HepG2 (cell line): Measurements from ENCODE around the gene ACSF3. TPM values are rescaled to one million over a fixed set of nuclear protein-coding genes. Genes with fewer than 3 reads are reported as not detected.

ENCODE experiments used
- CBFB ChIP-seq: sonication (generic); formaldehyde crosslinking; IDR thresholded peaks from 2 replicates; pipeline ENCODE4 v1.4.0; 2020; ENCODE audit warnings: missing genetic modification reagents
- CENPT ChIP-seq: sonication (generic); formaldehyde crosslinking; IDR thresholded peaks from 2 replicates; pipeline ENCODE4 v1.8.0; 2022; ENCODE audit warnings: low read depth, mild to moderate bottlenecking, moderate library complexity, missing genetic modification reagents
- HMGA1 ChIP-seq: sonication (generic); formaldehyde crosslinking; conservative IDR thresholded peaks from 2 replicates; pipeline ENCODE4 v1.4.0; 2020; ENCODE audit warnings: missing genetic modification reagents
- MAFF ChIP-seq: IDR thresholded peaks from 2 replicates; pipeline ENCODE4 v1.6.1; 2011; ENCODE audit warnings: low read depth, low read length, improper control_type of control experiment
- MAFK ChIP-seq, 2 experiments: IDR thresholded peaks in 1 of 2; conservative IDR thresholded peaks in 1 of 2; 2 replicates each; pipeline ENCODE4 v1.6.1; 2011; ENCODE audit warnings: improper control_type of control experiment in 2 of 2, low read length in 2 of 2
- SAP130 ChIP-seq: IDR thresholded peaks from 2 replicates; pipeline ENCODE4 v1.6.1; 2016; ENCODE audit warnings: low read depth
- TP53 ChIP-seq: sonication (generic); formaldehyde crosslinking; conservative IDR thresholded peaks from 2 replicates; pipeline ENCODE4 v1.4.0; 2020; ENCODE audit warnings: missing genetic modification reagents
- XRCC5 ChIP-seq: fragments of 200-400 bp; formaldehyde crosslinking; optimal IDR thresholded peaks from 2 replicates; pipeline ENCODE3; 2017; ENCODE audit warnings: mild to moderate bottlenecking, low read length
- YEATS2 ChIP-seq: sonication (generic); formaldehyde crosslinking; IDR thresholded peaks from 2 replicates; pipeline ENCODE4 v1.4.0; 2020; ENCODE audit warnings: missing genetic modification reagents, borderline replicate concordance
- ZNF136 ChIP-seq: sonication (generic); formaldehyde crosslinking; IDR thresholded peaks from 2 replicates; pipeline ENCODE4 v1.8.1; 2022; ENCODE audit warnings: low read depth, mild to moderate bottlenecking, moderate library complexity, missing genetic modification reagents
- ZNF274 ChIP-seq: sonication (generic); formaldehyde crosslinking; IDR thresholded peaks from 2 replicates; pipeline ENCODE4 v1.5.1; 2020; ENCODE audit warnings: mild to moderate bottlenecking, missing genetic modification reagents
- ZNF292 ChIP-seq: sonication (generic); formaldehyde crosslinking; IDR thresholded peaks from 2 replicates; pipeline ENCODE4 v1.8.1; 2022; ENCODE audit warnings: mild to moderate bottlenecking, low read depth, missing genetic modification reagents, borderline replicate concordance
- ZNF563 ChIP-seq: sonication (generic); formaldehyde crosslinking; IDR thresholded peaks from 2 replicates; pipeline ENCODE4 v1.8.0; 2022; ENCODE audit warnings: mild to moderate bottlenecking, moderate library complexity, missing genetic modification reagents
- ZSCAN29 ChIP-seq: sonication (generic); formaldehyde crosslinking; conservative IDR thresholded peaks from 2 replicates; pipeline ENCODE4 v1.4.0; 2020; ENCODE audit warnings: mild to moderate bottlenecking, missing genetic modification reagents
- polyA plus RNA-seq, 8 experiments: library from polyadenylated mRNA; depleted of rRNA in 3 of 8; stranded (reverse) in 7 of 8; unstranded in 1 of 8; fragments of >200 nt; fragmentation: Illumina TruSeq in 4 of 8; extraction: Trizol in 4 of 8; gene quantifications; 2 replicates each; pipeline versions ENCODE4 v1.2.1 to v1.2.3, GENCODE V29; 2011 to 2016; ENCODE audit warnings: low read depth in 4 of 8, missing spikeins in 1 of 8, mixed read lengths in 1 of 8; ENCODE audit not compliant: insufficient read depth in 1 of 8
- total RNA-seq, 5 experiments: library from RNA; depleted of rRNA; stranded (reverse); fragments of >200 nt; fragmentation: Illumina TruSeq; extraction: Trizol; gene quantifications; 2 replicates each; pipeline ENCODE4 v1.2.3, GENCODE V29; 2016; ENCODE audit warnings: low read depth in 1 of 5
- TF ChIP-seq, protein P1 (sequence below): IDR thresholded peaks from 2 replicates; pipeline ENCODE4 v1.6.1; 2018; ENCODE audit warnings: missing genetic modification reagents, mild to moderate bottlenecking, missing compliant biosample characterization
- TF ChIP-seq, protein P2 (sequence below): sonication (generic); formaldehyde crosslinking; IDR thresholded peaks from 2 replicates; pipeline ENCODE4 v1.5.0; 2020; ENCODE audit warnings: mild to moderate bottlenecking, missing genetic modification reagents, borderline replicate concordance
- TF ChIP-seq, protein P3 (sequence below): IDR thresholded peaks from 2 replicates; pipeline ENCODE4 v1.6.1; 2016; ENCODE audit warnings: mild to moderate bottlenecking, missing biosample characterization, missing genetic modification reagents
- TF ChIP-seq, protein P4 (sequence below): sonication (generic); formaldehyde crosslinking; IDR thresholded peaks from 2 replicates; pipeline ENCODE4 v1.4.0; 2020; ENCODE audit warnings: mild to moderate bottlenecking, missing genetic modification reagents

ACSF3 gene
- total and polyA plus RNA-seq, 2 of the 13 experiments (the other 11 are each of a cell fraction or from before 2014, with no cell fraction given) = 14.9 to 30.6 TPM

DNA sequence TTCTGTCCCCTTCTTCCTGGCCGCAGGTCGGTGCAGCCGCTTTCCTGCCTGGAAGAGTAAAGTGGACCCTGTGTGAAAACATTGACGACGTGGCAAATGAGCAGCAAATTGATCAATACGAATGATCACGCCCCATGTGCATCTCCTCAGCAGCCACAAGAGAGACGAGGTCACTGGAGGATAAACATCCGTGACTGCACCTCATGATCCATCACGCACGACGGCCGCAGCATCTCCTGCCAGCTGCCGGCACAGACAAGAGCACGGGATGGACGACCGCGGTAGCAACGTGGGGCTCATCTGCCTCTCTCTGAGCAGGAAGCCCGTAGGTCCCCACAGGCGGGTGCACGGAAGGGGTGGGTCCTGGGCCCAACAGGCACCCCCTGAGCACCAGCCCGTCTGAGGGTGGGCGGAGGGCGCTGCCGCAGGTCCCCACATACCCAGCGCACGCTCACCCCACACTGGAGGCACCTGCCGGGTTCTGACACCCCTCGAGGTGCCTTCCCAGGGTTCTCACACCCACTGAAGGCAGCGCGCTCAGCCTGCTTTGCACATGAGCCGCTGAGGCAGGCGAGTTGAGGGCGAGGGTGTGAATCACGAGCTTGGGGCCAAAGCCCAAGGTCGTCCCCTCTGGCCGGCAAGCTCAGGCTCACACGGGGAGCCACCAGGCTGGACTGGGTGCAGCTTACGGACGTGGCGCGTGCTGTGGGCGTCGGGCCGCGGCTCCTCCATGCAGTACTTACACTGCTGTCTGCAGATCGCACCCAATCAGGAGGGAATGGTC, 65.6 kb downstream of the ACSF3 start (continued):
- TF ChIP-seq ZNF292 (CRISPR knock-in tag) (no peak), ZSCAN29 (CRISPR knock-in tag) (no peak), CENPT (CRISPR knock-in tag) (peak; percentile 96), YEATS2 (CRISPR knock-in tag) (no peak), ZNF274 (peak; percentile 98), ZNF136 (CRISPR knock-in tag) (peak; percentile 86; the same call in 1 of the 2 replicates), MAFF (no peak), XRCC5 (no peak), ZNF563 (CRISPR knock-in tag) (peak; percentile 99; the same call in 1 of the 2 replicates), CBFB (CRISPR knock-in tag) (peak; percentile 59; the same call in 1 of the 2 replicates), TP53 (CRISPR knock-in tag) (no peak), SAP130 (peak; percentile 69), MAFK (conservative IDR thresholded peaks at IDR 0.05 in 1 of 2, IDR thresholded peaks at IDR 0.05 in 1 of 2; ENCODE audit: low read length in 2 of 2) (no peak), HMGA1 (no peak)
- TF ChIP-seq, protein P1, sequence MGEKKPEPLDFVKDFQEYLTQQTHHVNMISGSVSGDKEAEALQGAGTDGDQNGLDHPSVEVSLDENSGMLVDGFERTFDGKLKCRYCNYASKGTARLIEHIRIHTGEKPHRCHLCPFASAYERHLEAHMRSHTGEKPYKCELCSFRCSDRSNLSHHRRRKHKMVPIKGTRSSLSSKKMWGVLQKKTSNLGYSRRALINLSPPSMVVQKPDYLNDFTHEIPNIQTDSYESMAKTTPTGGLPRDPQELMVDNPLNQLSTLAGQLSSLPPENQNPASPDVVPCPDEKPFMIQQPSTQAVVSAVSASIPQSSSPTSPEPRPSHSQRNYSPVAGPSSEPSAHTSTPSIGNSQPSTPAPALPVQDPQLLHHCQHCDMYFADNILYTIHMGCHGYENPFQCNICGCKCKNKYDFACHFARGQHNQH = peak; percentile 86
- TF ChIP-seq, protein P2, sequence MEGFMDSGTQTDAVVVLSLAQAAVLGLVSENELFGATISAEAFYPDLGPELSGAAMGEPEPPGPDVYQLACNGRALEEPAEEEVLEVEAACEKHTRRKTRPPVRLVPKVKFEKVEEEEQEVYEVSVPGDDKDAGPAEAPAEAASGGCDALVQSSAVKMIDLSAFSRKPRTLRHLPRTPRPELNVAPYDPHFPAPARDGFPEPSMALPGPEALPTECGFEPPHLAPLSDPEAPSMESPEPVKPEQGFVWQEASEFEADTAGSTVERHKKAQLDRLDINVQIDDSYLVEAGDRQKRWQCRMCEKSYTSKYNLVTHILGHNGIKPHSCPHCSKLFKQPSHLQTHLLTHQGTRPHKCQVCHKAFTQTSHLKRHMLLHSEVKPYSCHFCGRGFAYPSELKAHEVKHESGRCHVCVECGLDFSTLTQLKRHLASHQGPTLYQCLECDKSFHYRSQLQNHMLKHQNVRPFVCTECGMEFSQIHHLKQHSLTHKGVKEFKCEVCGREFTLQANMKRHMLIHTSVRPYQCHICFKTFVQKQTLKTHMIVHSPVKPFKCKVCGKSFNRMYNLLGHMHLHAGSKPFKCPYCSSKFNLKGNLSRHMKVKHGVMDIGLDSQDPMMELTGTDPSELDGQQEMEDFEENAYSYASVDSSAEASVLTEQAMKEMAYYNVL (CRISPR knock-in tag) = peak; percentile 39; the same call in 1 of the 2 replicates
- TF ChIP-seq, protein P3, sequence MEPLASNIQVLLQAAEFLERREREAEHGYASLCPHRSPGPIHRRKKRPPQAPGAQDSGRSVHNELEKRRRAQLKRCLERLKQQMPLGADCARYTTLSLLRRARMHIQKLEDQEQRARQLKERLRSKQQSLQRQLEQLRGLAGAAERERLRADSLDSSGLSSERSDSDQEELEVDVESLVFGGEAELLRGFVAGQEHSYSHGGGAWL (CRISPR knock-in tag) = peak; percentile 91
- TF ChIP-seq, protein P4, sequence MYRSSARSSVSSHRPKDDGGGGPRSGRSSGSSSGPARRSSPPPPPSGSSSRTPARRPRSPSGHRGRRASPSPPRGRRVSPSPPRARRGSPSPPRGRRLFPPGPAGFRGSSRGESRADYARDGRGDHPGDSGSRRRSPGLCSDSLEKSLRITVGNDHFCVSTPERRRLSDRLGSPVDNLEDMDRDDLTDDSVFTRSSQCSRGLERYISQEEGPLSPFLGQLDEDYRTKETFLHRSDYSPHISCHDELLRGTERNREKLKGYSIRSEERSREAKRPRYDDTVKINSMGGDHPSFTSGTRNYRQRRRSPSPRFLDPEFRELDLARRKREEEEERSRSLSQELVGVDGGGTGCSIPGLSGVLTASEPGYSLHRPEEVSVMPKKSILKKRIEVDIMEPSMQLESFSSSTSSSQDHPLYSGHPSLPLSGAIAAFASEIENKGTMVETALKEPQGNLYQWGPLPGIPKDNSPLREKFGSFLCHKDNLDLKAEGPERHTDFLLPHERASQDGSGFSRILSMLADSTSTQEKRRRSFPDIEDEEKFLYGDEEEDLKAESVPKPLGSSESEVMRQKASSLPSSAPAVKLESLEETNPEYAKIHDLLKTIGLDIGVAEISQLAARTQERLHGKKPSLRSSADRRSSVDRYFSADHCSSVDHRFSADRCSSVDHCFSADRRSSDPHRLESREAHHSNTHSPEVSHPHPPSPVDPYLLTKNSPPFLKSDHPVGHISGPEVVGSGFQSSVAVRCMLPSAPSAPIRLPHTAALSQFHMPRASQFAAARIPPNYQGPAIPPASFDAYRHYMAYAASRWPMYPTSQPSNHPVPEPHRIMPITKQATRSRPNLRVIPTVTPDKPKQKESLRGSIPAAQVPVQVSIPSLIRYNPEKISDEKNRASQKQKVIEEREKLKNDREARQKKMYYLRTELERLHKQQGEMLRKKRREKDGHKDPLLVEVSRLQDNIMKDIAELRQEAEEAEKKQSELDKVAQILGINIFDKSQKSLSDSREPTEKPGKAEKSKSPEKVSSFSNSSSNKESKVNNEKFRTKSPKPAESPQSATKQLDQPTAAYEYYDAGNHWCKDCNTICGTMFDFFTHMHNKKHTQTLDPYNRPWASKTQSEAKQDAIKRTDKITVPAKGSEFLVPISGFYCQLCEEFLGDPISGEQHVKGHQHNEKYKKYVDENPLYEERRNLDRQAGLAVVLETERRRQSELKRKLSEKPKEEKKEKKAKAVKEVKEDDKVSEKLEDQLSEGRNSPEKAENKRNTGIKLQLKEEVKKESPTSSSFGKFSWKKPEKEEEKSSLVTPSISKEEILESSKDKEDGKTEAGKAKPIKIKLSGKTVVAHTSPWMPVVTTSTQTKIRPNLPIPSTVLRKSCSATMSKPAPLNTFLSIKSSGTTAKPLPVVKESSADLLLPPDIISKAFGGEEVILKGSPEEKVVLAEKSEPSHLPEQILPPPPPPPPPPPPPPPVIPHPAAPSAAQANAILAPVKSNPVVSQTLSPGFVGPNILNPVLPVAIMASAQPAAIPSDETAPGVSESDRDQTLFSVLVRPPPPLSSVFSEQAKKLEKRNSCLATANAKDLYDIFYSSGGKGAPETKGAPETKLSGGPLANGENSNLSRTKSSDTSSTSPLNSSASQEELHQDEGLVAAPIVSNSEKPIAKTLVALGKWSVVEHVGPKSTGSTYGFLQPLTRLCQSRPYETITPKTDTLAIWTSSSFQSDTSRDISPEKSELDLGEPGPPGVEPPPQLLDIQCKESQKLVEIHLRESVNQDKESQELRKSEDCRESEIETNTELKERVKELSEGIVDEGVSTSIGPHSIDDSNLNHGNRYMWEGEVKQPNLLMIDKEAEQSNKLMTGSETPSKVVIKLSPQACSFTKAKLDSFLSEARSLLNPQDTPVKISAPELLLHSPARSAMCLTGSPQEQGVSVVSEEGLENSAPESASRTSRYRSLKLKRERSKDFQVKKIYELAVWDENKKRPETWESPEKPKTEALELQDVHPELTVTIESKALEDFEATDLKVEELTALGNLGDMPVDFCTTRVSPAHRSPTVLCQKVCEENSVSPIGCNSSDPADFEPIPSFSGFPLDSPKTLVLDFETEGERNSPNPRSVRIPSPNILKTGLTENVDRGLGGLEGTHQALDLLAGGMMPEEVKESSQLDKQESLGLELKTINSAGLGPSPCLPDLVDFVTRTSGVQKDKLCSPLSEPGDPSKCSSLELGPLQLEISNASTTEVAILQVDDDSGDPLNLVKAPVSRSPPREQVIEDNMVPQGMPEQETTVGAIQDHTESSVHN (CRISPR knock-in tag) = peak; percentile 84; the same call in 1 of the 2 replicates
